UCSD-AML1 (cell line): Measurements from ENCODE around the gene AHDC1.
A peak's percentile ranks its signal among the peaks of the same experiment; 100 is the strongest.
"Not testable (repeated sequence)": the region's sequence is repeated elsewhere in the genome, so short reads cannot be mapped to it uniquely, and the experiment has no call there.

ENCODE experiments used
- DNase-seq: peaks from one replicate; lab custom pipeline; 2025; ENCODE audit not compliant: unreplicated experiment; lab: John Stamatoyannopoulos, UW

AHDC1 gene

DNA sequence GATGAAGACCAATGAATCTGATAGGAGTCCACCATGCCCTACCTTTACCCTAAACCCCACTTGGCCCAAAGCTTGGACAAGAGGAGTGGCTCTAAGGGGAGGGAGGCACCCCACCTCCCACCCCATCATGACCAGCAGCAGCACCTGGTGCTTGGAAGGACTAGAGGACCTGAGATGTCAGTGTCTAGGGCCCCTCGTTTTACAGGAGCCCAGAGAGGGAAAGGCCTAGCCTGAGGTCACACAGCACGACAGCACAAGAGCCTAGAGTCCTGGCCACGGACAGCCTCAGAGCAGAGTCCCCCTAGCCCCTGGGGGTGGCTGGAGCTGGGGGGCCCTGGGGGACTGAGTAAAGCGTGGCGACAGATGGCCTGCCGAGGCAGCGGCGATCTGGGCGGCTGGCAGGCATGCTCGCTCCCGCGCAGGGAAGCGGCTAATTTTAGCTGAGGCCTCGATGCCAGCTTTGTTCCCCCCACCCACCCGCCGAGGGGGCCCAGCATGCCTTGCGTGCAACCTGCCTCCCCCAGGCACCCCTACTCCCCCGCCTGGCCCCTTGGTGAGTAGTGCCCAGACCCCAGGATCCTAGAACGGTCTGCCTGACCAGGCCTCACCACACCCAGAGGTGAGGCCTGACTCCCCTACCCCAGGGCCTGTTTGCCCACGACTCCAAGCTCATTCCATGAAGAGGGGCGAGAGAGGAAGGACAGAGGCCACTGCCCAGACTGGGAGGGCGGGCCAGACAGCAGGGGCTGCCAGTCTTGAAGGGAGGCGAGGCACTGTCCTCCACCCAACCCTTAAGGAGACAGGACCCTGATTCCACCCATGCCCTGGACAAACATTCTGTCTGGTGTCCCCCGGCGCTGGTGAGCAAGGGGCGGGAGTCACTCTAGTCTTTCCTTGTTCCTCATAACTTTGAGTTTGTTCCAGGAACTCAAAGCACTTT, 39.0 kb downstream of the AHDC1 start:
- no peak for DNase-seq

DNA sequence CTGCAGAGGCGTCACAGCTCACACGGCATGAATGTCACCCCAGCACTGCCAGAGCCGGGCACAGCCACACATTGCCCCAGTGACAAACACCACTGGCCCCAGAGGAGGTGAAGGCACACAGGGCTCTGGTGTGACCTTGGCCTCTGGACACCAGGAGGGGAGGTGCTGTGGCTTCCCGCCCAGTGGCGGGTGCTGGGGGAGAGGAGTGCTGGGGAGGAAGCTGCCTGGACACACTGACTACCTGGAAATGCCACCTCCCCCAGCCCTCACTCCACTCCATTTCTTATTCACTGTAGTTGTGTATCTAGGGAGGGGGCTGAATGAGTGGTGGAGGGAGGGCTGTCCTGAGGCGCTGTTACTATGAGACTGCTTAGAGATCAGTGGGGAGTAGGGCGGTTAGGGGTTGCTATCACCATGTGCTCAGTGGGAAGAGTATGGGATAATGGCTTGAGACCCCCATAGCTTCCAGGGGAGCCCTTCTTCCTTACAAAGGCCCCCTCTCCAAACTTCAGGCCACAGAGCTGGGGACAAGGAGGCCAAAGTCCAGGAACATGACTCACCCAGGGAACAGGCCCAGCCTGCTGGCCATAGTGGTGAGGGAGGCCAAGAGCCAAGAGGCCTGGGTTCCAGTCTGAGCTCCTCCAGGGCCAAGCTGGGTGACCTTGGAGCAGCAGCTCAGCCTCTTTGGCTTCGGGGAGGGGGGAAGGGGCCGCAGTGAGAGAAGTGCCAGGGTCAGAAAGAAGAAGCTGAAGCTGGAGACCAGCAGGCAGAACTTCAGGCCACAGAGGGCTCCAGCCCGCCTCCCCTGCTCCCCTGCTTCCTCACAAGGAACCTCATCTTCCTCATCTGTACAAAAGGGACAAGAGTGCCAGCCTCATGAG, 40.1 kb downstream of the AHDC1 start:
- DNase-seq, result peak; percentile 51

DNA sequence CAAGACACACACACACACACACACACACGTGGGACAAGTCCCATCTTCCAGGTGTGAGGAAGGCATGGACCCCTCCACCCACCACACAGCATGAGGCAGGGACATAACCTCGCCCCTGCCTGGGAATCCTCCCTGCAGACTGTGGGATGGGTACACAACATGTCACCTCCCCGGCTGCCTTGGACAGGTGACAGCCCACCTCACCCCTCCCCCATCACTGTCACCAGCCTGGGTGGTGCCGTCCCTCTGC, 40.7 kb downstream of the AHDC1 start:
- DNase-seq, result no peak

DNA sequence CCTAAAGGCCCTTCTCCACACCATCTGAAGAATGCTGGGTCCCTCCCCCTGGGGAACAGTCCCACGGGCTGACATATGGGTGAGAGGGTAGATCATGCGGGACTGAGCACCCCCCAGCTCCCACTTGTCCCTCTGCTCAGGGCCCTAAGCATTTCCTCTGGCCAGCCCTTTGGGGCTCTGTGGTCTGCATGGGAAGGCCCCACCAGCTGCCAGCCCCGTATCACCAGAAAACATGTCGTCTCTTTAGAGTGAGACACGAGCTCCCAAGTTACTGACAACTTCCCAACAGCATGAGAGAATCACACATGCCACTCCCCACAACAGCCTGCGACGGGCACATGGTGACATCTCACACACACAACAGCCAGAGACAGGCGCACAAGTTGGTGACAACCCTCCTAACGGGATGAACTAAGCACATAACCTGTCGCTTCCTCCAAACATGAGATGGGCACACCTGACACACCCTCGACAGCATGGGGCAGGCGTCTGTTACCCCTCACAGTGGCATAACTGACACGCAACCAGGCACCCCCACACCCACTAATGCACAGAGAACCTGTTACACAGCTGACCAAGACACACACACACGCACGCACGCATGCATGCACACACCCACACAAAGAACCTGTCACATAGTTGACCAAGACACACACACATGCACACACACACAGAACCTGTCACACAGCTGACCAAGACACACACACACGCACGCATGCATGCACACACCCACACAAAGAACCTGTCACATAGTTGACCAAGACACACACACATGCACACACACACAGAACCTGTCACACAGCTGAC, 41.2 kb downstream of the AHDC1 start:
- no peak for DNase-seq

DNA sequence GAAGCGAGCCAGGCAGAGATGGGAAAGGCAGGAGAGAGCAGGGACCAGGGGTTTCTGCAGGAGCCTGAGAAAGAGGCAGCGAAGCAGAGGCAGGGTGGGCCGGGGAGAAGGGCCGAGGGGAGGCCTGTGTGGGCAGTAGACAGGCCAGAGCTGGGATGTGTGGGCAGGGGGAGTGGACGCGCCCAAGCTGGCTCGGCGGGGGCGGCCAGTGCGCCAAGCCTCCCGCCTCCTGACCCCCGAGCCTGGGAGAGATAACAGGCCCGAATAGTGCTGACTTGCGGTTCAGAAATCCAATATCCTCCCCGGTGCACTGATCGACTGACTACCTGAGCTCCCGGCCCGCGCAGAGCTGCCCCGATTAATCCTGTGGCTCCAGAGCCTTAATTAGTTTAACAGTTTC, 41.9 kb downstream of the AHDC1 start:
- DNase-seq, result no peak

DNA sequence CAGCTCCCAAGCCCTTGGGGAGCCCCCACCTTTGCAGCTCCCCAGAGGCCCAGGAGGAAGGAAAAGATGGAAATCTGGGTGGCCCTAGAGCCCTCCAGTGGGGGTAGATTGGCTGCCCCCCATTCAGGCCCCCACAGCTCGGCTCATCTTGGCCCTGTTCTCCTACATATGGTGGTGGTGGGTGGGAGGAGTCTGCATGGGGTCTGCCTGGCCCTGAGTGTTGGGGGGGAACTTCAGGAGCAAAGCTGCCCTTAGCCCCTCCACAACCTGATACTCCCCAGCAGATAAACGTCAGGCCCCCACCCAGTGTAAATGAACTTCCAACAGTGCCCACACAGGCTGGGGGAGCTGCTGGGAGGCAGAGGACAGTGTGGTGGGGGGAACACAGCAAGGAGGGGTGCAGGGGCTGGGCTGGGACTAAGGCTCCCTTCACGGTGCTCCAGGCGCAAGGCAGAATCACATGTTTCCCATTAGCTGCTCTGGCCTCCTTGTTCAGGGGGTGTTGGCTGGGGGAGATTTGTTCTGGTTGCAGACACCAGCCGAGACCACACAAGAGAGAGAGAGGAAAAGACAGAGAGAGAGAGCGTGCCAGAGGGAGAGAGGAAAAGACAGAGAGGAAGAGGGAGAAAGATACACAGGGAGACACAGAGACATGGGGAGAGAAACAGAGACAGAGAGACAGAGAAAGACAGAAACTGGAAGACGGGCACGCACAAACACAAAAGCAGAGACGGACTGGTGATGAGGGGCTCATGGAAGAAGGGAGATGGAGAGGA, 42.6 kb downstream of the AHDC1 start:
- no peak for DNase-seq

DNA sequence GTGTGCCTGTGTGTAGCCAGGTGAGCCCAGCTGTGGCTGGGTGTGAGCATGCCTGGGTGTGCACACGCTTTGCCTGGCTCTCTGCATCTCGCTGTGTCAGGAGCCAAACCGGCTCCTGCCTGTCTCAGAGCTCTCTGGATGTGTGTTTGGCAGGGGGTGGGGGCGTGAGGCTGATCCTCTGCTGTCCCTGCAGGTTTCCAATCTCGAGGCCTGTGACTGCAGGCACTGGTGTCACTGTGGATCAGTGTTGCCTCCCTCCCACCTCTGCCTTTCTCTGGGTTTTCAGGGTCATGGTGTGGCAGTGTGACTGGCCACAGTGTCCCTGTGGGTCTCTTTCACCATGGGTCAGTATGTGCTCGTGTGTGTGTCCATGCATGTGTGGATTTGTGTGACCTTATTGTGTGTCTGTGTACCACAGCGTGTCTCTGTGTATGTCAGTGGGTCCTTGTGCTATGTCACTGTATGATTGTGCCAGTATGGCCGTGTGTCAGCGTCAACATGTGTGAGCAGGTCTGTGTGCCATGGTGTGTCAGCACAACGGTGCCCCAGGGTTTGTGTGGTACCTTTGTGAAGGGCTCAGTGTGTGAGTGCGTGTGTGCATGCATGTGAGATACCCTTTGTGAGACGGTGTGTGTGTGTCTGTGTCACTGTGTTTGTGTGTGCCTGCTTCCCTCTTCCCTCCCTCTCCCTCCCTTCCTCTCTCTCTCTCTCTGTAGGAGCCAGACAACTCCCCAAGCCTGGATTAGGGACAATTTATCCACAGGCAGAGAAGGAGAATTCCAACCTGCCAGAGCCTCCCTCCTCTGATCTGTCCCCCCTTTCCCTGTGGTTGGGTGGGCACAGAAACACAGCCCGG, 43.4 kb downstream of the AHDC1 start:
- no peak for DNase-seq

DNA sequence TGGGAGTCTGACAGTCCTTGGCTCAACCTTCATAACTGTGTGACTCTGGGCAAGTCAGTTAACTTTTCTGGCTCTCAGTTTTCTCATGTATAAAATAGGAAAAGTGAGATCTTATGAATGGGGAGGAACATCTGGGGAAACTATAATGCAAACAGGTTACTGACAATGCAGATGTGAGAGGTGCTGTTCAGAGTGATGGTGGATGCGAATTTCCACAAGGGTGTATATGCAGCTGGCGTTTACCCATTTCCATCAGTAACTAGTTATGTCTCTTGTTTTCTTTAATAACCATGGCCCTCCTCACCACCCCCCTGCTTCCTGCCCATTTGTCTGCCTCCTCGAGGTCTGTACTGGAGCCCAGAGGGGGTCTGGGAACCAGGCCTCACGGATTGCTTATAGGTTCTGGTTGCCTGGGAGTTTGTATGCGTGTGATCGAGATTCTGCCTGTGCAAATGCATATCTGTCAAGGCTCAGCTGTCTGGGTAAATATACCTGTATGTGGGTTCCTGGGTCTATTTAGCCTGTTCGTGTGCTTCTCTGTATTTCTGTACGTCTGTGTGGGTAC, 44.4 kb downstream of the AHDC1 start:
- no peak for DNase-seq

DNA sequence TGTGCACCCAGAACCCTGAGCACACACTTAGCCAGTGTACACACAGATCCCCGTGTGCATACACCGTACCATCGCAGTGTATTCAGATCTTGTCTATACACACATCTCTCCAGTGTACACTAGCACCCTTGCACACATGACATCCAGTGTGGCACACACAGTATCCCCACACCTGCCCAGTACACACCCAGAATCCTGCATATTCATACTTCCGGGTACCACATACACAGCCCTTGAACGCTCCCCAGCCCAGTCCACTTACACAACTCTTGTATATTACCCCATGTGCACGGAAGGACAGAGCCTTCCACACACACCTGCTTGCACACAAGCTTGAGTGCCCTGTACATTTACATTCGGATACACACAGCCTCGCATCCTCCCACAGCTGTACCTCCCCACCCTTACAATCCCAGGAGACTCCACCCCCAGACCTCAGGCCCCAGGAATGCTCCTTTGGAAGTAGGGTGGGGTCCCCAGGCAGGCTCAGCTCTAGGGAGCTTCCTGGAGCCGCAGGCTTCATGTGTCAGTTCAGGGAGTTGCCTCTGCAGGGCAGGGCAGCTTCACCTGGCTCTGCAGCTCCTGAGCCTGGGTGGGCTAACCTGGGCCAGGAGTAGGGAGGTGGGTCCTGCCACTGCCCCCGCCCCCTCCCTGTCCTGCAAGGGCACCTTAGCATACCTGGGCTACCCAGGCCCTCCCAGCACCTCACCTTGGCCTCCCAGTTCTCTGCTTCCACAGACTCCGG, 46.2 kb downstream of the AHDC1 start:
- DNase-seq, result no peak

DNA sequence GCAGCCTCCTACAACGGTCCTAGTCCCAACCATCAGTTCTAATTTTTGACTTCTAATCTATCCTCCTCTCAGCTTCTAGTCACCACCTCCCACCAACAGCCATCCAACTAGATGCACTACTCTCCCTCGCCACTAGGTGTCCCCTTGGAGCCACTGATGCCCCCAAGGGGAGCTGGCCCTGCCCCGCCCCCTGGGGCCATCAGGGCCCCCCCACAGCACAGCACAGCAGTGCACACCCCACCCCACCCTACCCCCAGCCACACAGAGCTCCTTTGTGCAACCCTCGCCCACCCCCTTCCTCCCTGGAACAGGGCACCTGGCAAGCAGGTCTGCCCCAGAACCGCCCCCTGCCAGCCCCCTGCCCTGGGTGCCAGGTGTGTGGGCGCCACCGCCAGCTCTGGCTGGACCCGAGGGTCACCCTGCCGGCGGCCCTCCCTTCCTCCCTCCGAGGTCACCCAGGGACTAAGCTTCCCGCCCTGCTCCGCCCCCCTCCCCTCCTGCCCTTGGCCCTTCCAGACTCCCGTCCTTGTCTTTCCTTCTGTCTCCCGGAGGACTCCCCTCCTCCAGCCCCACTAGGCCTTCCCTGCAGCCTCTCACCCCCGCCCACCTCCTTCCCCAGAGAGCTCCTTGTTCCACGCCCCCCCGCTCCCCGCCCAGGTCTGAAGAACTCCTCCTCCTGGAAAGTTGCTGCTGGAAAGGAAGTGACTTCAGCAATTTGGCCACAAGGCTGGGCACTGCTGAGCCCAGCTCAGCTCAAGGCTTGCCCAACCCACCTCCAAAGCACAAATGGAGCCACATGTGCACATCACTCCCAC, 47.0 kb downstream of the AHDC1 start:
- peak; percentile 92 for DNase-seq

DNA sequence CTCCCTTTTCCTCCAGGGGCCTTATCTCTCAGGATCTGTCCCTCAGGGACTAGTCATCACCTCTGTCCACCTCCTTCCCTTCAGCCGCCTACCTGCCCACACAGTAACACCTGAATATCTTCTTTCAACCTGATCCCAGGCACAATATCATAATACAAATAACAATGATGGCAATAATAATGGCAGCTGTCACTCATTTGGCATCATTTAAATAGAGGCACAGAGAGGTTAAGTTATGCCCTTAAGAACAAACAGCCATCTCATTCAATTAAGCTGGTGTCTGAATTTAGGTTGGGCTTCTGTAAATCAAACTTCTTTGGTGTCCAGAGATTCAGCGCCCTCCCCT, 47.5 kb downstream of the AHDC1 start:
- DNase-seq, result no peak

DNA sequence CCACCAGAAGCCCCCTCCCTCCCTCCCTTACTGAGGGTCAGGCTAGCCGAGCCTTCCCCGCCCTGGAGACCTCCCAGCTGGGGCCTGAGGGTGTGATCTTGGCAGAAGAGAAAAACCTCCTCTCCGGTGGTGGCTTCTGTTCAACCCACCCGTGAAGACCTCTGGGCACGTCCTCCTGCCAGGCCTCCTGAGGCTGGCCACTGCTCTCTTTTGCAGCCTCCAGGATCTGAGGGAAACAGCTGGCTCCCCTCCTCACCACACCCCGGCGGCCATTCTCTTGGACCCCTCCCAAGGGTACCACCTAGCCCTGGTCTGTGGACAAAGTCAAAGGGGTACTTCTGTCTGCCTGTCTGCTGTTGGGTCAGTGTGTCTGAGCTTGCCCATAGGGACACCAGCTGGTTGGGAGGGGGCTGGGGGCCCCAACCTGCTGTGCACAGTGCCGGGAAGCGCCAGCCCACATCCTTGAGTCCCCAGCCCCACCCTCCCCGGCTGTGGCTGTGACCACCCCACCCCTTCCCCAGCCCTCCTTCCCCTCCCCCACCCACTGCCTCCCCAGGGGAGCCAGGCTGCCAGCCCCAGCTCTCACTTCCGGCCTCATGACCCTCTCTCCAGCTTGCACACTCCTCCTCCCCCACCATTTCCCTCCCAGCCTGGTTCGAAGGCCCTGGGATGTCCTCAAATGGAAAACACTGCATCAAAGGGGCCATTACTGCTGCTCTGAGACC, 48.1 kb downstream of the AHDC1 start:
- peak; percentile 83 for DNase-seq

DNA sequence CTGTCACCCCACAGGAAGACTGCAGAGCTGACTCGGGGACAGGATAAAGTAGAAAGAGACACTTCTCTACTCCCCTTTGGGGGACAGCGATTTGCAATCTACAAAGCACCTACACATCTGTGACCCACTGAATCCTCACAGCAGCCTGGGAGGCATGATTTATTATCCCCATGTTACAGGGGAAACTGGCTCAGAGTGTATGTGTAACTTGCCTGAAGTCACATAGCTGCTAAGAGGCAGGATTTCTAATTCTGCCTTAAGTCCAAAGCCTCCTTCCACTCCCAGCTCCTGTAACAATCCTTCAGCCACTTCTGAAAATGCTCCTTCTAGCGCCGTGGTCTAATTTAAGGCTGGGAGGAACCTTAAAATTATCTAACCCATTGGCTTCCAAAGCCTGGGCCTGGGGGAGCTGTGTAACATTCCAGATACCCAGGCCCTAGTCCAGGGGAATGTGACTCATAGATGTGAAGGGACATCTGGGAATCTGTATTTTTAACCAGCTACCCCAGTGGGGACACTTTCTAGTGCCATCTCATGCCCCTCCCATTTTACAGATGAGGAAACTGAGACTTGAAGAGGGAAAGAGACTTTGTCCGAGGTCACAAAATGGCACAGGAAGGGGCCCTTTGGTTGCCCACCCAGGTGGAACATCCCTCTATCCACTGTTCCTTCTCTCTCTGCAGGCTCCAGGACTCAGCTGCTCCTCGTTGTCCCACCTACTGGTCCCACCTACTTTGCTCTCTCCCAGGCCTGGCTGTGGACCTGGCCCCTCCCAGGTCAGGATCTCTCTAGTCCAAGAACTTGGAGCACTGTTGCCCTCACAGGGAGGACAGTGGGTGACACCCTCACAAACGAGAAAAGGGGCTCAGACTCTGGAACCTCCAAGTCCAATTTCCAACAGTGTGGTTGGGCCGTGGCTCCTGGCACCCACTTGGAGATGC, 48.9 kb downstream of the AHDC1 start:
- DNase-seq, result no peak

DNA sequence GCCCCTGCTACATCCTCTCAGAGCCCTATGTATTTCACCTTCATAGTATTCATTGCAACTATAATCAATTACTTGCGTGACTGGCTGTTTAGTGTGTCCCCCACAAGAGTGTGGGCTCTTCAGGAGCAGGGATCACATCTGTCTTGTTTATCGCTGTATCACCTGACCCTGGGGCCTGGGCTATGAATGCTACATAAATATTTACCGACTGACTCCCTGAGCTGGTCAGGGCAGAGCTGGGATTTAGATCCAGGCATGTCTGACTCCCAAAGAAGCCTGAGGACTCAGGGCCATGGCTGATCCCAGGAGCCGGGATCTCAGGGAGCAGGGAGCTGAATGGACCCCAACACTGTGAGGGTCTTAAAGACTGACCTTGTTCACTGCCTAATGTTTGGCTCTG, 49.7 kb downstream of the AHDC1 start:
- DNase-seq, result no peak

DNA sequence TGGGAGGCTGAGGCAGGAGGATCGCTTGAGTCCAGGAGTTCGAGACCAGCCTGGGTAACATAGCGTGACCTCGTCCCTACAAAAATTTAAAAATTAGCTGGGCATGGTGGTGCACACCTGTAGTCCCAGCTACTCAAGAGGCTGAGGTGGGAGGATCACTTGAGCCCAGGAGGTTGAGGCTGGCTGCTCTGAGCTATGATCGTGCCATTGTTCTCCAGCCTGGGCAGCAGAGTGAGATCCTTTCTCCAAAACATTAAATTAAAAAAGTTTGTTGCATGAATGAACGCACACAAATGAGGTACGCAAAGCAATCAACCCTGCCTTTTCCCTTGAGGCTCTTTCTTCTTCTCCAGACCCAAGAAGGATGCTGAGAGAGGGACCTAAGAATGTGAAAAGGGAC, 50.1 kb downstream of the AHDC1 start:
- not testable (repeated sequence) for DNase-seq

DNA sequence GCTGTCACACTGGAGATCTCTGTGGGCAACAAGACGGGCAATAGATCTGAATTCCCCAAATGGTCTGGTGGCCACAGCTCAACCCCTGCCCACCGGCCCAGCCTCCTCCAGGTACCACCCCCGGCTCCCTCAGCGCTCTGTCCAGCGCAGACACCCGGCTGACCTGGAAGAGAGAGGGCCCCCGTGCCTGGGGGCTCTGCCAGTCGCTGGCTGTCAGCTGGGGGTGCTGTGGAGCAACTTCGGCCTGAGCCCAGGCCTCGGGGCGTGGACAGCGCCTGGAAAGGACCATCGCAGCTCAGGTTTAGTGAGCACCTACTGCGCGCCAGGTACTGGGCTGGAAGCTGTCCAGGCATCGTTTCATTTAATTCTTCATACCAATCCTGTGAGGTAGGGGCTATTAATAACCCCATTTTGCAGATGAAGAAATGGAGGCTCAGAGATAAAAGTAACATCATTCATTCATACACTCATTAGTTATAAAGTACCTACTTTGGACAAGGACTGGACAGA, 51.0 kb downstream of the AHDC1 start:
- DNase-seq, result no peak
